Prostate gland (tissue), 2 donors: ENCODE measurements around the gene CHST11.

Experiments used
- CTCF ChIP-seq, 4 experiments: fragments of 200-600 bp in 2 of 4; fragments of 450-650 bp in 2 of 4; sonication (generic) in 2 of 4; IDR thresholded peaks; 1 replicate in 3 of 4; 2 replicates in 1 of 4; pipeline ENCODE4 v1.5.1; 2016 to 2019; ENCODE audit warnings: antibody characterized with exemption in 4 of 4, mild to moderate bottlenecking in 2 of 4, moderate library complexity in 2 of 4
- POLR2AphosphoS5 ChIP-seq: sonication (generic); formaldehyde crosslinking; IDR thresholded peaks from one replicate; pipeline ENCODE4 v1.6.1; 2017; ENCODE audit warnings: antibody characterized with exemption

GRCh38 chr12:104521731-104522130, 65.0 kb downstream of the CHST11 start:
- TF ChIP-seq CTCF (IDR thresholded peaks at IDR 0.05) (no peak), POLR2AphosphoS5 (no peak)
